HG02981 (cell line): ENCODE data around the gene EMC1.
"Not testable (repeated sequence)": the region's sequence is repeated elsewhere in the genome, so short reads cannot be mapped to it uniquely, and the experiment has no call there.

Experiments
- ATAC-seq: cut with Tn5 transposase; IDR thresholded peaks from one replicate; pipeline ENCODE4 v1.9.1; 2021; ENCODE audit warnings: mild to moderate bottlenecking, moderate library complexity; ENCODE audit not compliant: unreplicated experiment

The EMC1 gene

DNA sequence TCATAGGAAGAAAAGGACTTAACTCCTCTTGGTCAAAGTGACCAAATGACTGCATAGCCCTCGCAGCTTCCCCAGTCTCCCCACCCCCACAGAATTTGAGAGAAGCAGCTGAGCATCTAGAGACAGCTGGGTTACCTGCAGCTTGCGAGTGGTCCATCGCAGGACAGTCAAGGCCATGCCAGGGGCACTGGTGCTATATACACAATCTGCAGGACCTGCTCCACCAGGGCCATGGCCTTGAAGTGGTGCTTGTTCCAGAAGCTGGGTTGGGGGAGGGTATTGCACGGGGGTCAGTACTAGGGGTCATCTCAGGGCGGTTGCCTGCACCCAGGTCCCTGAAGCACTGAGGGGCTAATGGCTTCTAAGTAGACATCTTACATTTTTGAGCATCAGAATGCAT, 10.7 kb upstream of the EMC1 start:
- ATAC-seq, result no peak

DNA sequence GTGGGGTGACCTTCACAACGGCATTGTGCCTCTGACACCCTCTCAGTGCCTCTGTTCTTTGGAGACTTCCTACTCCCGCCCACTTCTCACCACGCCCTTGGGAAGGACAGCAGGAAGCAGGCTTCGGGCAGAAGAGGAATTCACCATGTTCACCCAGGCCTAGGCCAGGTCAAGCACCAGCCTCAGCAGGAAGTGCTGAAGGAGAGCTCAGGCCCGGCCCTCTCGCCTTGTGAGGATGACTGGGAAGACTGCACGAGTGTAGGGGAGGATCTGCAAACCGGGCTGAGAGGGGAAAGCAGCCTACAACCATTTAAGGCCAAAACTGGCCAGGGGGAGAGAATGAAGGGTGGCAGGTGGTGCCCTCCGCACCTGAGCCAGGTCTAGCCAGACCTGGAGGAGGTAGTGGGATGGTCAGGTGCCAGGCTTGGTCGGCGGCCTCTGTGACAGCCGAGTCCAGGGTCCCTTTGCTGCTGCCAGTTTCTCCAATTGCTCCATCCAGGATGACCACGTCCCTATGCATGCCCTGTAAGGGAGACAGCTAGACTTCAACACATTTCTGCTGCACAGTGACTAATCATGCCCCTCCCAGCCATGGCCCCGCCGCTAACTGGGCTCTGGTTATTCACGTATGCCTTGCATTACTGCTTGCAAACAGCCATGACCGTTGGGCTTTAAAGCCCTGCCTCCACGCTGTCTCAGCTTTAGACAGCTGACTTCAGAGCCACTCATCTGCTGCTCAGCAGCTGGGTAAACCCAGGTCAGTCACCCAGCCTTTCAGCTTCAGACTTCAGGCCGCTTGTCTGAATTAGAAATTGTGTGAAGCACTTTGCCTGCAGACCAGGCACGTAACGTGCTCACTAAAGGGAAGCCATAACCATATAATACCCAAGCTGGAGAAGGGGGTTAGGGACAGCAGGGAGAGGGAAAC, 9.2 kb upstream of the EMC1 start:
- no peak for ATAC-seq

DNA sequence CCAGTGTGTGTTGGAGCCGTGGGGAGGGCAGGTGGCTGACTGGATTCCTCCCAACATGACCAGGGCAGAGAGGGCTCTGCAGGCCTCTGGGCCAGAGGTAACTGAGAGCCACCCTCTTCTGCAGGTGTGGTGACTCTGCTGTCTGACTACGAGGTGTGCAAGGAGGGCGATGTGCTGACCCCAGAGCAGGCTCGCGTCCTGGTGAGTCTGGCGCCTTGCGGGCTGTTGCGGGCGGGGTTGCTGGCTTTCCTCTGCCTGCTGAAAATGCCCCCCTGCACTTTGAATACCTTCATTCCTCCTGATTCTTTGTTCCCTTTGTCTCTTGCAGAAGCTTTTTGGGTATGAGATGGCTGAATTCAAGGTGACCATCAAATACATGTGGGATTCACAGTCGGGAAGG, 7.0 kb upstream of the EMC1 start:
- no peak for ATAC-seq

DNA sequence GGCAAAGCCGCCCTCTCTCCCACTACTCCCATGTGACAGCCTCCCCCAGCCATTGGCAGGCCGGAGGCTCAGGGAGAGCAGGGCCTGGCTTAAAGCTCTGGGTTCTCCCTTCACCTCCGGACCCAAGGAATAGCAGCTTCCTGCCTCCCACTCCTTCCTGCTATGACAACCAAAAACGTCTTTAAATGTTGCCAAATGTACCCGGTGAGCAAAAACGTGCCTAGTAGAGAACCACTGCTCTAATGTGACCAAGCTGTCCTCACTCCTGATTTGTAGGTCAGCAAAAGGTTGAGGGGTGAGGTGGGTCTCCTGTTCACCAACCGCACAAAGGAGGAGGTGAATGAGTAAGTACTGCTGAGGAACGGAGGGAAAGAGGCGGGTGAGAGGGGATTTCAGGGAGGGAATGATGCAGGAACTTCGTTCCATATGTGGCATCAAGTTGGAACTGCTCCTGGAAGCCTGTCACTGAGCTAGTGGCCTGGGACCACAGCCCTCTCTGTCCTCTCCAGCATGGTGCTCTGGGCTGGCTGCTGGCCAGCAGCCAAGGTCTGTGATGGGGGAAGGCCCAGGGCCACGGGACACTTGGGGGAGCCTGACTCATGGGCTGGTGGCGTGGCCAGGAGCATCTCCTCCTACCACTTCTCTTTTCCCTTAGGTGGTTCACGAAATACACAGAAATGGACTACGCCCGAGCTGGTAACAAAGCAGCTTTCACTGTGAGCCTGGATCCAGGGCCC, 6.0 kb upstream of the EMC1 start:
- ATAC-seq, result no peak

DNA sequence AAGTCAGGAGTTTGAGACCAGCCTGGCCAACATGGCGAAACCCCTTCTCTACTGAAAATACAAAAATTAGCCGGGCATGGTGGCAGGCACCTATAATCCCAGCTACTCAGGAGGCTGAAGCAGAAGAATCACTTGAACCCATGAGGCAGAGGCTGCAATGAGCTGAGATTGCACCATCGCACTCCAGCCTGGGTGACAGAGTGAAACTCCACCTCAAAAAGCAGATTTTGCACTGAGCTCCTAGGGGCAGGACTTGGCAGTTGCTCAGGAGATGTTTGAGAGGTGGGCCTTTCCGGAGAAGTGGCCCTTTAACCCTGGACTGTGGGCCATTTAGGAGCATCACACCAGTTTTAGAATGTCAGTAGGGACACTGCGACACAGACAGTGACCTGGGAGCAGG, 5.0 kb upstream of the EMC1 start:
- ATAC-seq, result not testable (repeated sequence)

DNA sequence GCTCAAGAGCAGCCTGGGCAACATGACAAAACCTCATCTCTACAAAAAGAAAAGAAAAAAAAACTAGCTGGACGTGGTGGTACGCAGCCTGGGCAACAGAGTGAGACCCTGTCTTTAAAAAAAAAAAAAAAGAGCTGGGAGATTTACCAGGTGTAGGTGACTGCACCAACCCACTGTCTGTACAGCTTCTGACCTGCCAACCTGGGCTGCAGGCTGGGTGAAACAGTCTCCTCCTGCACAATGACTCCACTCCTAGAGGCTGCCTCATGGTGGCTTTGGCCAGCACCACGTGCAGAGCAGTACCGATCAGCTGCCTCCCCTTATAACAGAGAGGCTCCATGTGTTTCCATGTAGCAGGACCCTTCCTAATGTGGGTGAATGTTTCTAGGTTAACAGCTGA, 4.0 kb upstream of the EMC1 start:
- no peak for ATAC-seq

DNA sequence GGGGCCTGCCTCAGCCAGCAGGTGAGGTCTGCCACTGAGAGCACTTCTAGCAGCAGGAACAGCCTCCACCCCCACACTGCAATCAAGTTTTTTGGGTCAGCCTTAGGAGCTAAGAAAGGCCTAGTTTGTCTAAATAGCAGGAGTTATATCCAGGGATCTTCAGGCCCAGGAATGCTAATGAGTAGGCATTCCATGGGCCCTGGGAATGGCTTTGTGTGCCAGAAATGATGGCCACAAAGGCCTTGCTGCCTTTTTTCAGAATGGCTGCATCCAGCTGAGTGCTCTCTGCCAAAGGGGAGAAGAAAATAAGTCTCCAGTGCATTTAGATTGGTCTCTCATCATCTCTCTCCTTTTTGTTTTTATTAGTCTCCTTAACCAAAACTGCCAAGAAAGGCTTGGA, 3.1 kb upstream of the EMC1 start:
- ATAC-seq, result no peak

DNA sequence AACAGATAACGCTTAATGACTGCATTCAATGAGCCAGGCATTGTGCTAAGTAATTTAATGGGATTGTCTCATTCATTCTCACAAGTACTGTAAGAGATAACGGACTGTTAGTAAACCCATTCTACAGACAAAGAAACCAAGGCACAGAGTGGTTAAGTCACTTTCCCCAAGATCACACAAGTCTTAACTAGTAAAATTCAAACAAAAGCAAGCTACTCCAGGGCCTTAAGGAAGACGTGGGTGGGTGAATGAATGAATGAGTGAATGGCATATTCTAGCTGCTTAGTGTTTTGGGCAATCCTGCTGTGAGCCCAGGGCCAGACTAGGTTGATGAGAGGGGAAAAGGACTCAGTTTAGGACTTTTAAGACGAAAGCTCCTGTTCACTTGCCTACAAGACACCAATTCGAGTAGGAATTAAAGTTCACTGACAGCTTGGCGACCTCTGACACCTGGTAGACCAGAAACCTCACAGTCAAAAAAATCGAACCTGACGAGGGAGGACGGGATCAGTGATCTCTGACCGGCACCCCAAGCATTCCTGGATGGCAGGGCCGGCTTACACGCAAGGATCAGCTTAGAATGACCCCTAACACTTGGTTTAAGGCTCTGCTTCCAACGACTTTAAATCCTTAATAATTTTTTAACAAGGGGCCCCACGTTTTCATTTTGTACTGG, 557 bp downstream of the EMC1 start:
- peak; percentile 5 for ATAC-seq

DNA sequence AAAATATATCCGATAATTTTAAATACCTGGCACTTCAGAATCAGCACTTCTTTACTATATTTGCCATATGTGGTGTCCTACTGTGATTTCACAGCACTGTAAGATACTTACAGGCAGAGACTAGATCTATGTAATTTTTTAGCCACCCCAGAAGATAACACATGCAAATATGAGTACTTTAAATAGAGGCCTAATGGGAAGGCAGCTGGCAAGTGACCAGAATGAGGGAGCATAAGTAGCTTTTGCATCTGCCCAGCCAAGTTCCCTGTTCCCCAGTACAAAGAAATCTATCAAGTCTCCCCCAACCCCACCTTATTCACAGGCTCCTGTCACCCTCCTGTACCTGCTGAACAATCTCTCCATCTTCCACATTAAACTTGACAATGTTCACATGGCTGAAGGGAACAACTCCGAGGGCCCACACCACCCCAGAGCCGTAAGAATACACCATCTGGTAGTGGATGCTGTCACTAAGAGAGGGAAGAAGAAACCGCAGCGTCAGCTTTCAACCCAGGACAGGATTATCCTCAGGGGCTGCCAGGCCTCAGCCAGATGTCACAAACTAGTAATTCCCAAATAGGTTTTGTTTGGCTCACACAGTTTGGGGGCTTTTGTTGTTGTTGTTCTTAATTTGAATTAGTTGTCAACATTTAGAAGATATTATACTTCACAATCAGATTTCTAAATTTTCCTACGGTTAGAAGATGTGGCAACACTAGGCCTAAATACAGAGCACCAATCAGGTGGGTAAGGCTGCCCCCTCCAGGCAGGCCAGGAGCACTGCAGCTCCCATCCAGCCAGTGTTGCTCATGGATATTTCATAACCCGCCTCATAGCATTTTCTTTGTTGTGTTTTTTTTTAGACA, 10.4 kb downstream of the EMC1 start:
- ATAC-seq, result no peak

DNA sequence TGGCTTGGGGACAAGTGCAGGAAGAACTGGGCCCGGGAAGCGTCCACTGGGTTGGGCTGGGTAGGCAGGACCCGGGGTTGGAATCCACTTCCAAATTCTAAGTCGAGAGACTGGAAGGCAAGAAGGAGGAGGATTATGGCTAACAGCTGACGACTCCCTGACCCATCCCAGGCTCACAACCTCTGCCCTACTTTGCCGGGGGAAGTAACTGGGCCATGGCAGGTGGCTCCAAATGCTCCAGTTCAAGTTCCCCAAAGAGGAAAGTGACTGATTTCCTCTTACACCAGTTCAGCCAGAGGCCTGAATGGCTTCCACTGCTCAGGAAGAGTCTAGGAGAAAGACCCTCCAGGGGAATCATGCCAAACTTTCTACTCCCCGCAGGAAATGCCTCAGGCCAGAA, 11.4 kb downstream of the EMC1 start:
- no peak for ATAC-seq

DNA sequence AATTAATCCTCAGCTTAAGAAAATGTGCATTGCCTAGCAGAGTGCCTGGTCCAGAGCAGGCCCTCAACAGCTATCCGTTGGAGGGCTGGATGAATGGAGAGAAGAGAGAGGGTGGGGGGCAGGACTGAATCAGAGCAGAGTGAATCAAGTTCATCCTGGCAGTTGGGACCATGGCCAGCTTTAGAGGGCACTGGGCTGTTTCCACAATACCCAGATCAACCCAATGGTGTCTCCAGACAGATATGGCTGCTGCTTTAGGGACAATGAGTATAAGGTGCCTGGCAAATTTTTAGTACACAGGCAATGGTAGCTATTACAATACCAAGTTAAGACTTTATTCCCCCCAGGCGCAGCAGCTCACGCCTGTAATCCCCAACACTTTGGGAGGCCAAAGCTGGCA, 17.1 kb downstream of the EMC1 start:
- no peak for ATAC-seq

DNA sequence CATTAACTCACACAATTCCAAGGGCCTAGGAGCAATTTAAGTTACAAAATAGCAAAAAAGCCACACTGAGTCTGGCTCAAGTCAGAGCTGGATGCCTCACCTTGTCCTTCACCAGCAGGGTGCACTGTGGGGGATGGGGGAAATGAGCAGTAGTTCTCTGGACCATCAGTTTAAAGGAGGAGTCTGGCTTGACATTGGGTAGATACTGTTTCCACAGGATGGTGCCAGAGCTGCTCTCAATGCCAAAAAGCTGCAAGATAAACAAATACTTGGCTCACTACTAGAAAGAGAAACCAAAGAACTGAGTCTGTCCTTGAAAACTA, 18.8 kb downstream of the EMC1 start:
- no peak for ATAC-seq

DNA sequence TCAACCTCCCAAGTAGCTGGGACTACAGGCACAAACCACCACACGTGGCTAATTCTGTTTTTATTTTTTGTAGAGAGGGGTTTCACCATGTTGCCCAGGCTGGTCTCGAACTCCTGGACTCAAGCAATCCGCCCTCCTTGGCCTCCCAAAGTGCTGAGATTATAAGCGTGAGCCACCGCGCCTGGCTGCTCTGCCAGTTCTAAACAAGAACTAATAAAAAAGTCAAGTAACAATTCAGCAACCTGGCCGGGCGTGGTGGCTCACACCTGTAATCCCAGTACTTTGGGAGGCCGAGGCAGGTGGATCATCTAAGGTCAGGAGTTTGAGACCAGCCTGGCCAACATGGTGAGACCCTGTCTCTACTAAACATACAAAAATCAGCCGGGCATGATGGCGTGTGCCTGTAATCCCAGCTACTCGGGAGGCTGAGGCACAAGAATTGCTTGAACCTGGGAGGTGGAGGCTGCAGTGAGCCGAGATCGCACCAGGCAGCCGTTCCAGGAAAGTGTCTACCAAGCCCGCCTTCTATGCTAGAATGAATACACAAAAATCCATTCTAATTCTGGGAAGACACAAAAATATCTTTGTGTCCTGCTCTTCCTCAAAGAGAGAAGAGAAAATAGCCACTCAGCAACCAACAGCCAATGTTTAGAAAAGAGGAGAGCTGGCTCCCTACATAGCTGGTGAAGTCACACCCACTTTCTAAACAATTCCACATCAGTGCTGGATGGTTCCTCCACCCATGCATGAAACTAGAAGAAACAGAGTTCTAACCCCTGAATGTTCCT, 19.4 kb downstream of the EMC1 start:
- ATAC-seq, result not testable (repeated sequence)

DNA sequence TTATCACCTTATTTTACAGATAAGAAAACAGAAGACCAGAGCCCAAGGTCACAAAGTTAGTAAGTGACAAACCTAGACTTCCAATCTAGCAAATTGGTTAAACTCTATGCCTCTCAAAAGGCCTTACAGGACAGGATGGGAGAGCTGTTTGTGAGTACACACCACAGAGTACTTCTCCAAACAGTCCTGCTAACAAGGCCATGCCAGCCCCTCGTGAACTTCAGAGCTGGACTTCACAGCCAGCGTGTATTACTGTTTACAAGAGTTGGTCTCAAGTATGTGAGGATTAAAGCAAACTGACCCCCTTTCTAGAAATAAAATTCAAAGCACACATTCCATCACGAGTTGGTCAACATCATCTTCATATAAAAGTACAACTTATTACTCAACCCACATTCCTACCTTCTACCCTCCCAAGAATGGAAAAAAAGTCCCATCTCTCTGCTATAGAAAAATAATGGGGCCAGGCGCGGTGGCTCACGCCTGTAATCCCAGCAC, 21.4 kb downstream of the EMC1 start:
- ATAC-seq, result no peak

DNA sequence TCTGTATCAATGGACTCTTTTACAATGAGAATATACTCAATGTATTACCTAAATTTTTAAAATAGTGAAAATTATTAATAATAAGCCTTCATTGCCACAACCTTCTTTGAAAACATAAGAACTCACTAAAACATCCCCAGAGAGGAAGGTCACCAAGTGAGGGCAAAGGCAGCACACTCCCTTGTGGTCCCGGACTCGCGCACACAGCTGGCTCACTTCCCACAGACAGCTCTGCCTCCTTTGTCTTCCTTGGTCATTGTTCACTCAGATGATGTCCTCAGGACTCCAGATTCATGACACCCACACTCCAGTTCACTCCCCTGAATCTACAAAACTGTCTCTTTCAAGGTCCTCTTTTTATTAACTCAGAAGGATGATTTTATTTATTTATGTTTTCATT, 22.1 kb downstream of the EMC1 start:
- no peak for ATAC-seq

DNA sequence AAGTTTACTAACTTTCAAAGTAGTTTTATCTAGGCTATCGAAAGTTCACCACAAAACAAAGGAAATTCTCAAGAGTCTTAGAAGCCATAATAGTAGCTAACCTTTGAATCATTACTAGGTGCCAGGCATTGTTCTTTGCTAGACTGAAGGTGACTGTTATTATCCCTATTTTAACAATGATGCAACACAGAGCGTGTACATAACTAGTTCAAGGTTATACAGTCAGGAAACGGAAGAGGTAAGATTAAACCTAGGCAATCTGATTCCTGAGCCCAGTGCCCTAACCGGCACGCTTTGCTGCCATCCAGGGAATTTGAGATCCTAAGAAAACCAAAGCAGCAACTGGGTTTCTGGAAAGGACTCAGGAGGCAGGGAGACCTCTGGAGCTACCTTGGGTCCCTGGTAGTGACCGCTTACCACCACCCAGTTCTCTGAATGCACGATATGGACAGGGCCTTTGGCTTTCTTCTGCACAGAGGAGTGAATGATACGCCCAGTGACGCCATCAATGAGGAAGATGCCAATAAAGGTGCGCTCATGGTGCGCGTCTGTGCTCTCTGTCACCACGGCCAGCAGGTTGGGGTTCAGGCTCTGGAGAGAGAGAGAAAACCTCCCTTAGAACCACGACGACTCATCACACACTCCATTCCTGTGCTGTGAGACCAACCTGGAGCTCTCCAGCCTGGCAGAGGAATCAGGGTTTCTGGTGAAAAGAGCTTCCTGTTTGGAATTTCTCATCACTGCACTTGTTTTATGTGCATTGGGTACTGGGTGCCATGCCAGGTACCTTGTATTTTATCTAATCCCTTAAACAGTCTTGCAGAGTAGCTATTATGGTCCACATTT, 28.1 kb downstream of the EMC1 start:
- ATAC-seq, result no peak

DNA sequence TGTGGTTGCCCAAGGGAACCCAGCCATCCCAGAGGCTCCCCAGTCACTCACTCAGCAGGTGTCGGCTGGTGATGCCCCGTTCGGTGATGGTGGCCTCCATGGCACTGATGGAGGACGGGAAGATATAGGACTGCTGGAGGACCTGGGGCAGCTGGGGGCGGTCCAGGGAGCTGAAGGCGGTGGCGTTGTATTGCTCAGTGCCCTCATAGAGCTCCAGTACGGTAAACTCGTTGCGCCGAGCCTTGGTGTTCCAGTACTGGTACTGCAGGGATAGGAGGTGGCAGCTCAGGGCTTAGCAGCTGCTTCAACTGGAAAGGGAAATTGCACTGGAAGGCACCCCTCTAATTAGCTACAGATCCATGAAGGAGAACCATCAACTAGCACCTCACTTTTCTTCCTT, 28.8 kb downstream of the EMC1 start:
- ATAC-seq, result no peak

DNA sequence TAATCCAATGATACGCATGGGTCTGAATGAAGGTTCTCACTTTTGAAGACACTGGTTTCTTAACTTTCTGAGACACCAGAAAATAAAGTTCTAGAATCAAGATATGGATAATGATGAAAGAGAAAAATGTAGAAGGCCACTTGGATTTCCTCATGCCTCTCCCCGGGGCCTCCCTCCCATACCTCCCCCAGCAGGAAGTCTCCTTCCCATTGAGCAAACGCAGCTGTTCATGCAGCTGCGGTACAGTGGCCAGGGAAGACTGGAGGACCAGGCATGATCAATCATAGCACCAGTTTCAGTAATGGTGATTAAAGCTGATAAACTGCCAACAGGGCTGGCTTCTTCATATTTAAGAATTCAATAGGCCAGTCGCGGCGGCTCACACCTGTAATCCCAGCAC, 30.3 kb downstream of the EMC1 start:
- no peak for ATAC-seq
